MM.1S (cell line): ENCODE results near the gene EIF4E.
A peak's percentile ranks its signal among the peaks of the same experiment; 100 is the strongest.

Experiments
- DNase-seq: peaks from one replicate; pipeline ENCODE4 v3.0.0-alpha.2; 2015
- H2AFZ ChIP-seq: fragments of 300-600 bp; sonication (generic); 2 replicates; pipeline ENCODE4 v1.6.0; 2016; ENCODE audit warnings: antibody characterized with exemption, low read length
- H3F3A ChIP-seq: fragments of 300-600 bp; sonication (generic); 2 replicates; pipeline ENCODE4 v1.6.1; 2016; ENCODE audit warnings: mild to moderate bottlenecking, antibody characterized with exemption, low read length, moderate library complexity, mixed read lengths; ENCODE audit not compliant: insufficient read depth
- H3K27ac ChIP-seq: fragments of 300-600 bp; sonication (generic); 2 replicates; pipeline ENCODE4 v1.5.1; 2016; ENCODE audit warnings: mild to moderate bottlenecking, low read length
- H3K27me3 ChIP-seq: fragments of 300-600 bp; sonication (generic); replicated peaks from 2 replicates; pipeline ENCODE4 v1.6.0; 2016; ENCODE audit warnings: low read length; ENCODE audit not compliant: insufficient read depth
- H3K36me3 ChIP-seq: fragments of 300-600 bp; sonication (generic); replicated peaks from 2 replicates; pipeline ENCODE4 v1.6.1; 2016; ENCODE audit warnings: mild to moderate bottlenecking, low read length, mixed read lengths; ENCODE audit not compliant: insufficient read depth
- H3K4me1 ChIP-seq: fragments of 300-600 bp; sonication (generic); 2 replicates; pipeline ENCODE4 v1.6.1; 2016; ENCODE audit warnings: low read length, mixed read lengths
- H3K4me2 ChIP-seq: fragments of 300-600 bp; sonication (generic); 2 replicates; pipeline ENCODE4 v1.6.0; 2016; ENCODE audit warnings: low read depth, low read length
- H3K4me3 ChIP-seq: fragments of 300-600 bp; sonication (generic); 2 replicates; pipeline ENCODE4 v1.5.1; 2016; ENCODE audit warnings: low read length, mixed read lengths
- H3K79me2 ChIP-seq: fragments of 300-600 bp; sonication (generic); 2 replicates; pipeline ENCODE4 v1.6.1; 2016; ENCODE audit warnings: mixed run types, low read length, mixed read lengths
- H3K9ac ChIP-seq: fragments of 300-600 bp; sonication (generic); 2 replicates; pipeline ENCODE4 v1.6.1; 2016; ENCODE audit warnings: low read length, mixed read lengths
- H3K9me2 ChIP-seq: fragments of 300-600 bp; sonication (generic); replicated peaks from 2 replicates; pipeline ENCODE4 v1.6.1; 2016; ENCODE audit warnings: mild to moderate bottlenecking, low read length, mixed read lengths; ENCODE audit not compliant: insufficient read depth
- H3K9me3 ChIP-seq: fragments of 300-600 bp; sonication (generic); replicated peaks from 2 replicates; pipeline ENCODE4 v1.6.1; 2016; ENCODE audit warnings: mild to moderate bottlenecking, low read length, mixed read lengths; ENCODE audit not compliant: insufficient read depth
- H4K20me1 ChIP-seq: fragments of 300-600 bp; sonication (generic); 2 replicates; pipeline ENCODE4 v1.6.1; 2016; ENCODE audit warnings: mild to moderate bottlenecking, low read length, moderate library complexity, mixed read lengths; ENCODE audit not compliant: insufficient read depth
- CTCF ChIP-seq: fragments of 300-600 bp; sonication (generic); IDR thresholded peaks from 2 replicates; pipeline ENCODE4 v1.5.1; 2016; ENCODE audit warnings: antibody characterized with exemption, low read length, mixed read lengths
- EZH2 ChIP-seq: fragments of 300-600 bp; sonication (generic); optimal IDR thresholded peaks from 2 replicates; pipeline ENCODE3; 2017; ENCODE audit warnings: low read depth, mild to moderate bottlenecking, antibody characterized with exemption, low read length, mixed read lengths
- EZH2phosphoT487 ChIP-seq: fragments of 300-600 bp; sonication (generic); IDR thresholded peaks from 2 replicates; pipeline ENCODE4 v1.6.1; 2018; ENCODE audit warnings: antibody characterized with exemption, low read length

The EIF4E gene

GRCh38 chr4:98939892-98940298, 11.0 kb upstream of the EIF4E start:
- Histone ChIP-seq H3K36me3 (no peaks in the 10 kb centered on the region), H2AFZ (no peak overlapping the region), H3K4me3 (no peak overlapping the region), H4K20me1 (no peaks in the 10 kb centered on the region), H3K9me3 (no peaks in the 10 kb centered on the region), H3K27me3 (no peaks in the 10 kb centered on the region), H3K9me2 (no peaks in the 10 kb centered on the region), H3K9ac (no peak overlapping the region), H3K4me1 (peaks cover 2% of the 10 kb centered on the region; the same call in 1 of the 2 replicates), H3F3A (0 out of 2 replicates have a peak, but pooled peaks cover under 1% of the 10 kb centered on the region), H3K4me2 (no peak overlapping the region), H3K27ac (no peak overlapping the region), H3K79me2 (no peaks in the 10 kb centered on the region)
- TF ChIP-seq EZH2 (no peak), CTCF (peak; percentile 77), EZH2phosphoT487 (no peak)
- DNase-seq, result peak; percentile 25

GRCh38 chr4:98939438-98939837, 10.5 kb upstream of the EIF4E start:
- no peak overlapping the region for H3K9ac ChIP-seq
- no peak overlapping the region for H3K4me3 ChIP-seq
- H3K36me3 ChIP-seq, result no peaks in the 10 kb centered on the region
- TF ChIP-seq EZH2phosphoT487, result no peak
- TF ChIP-seq CTCF, result no peak
- no peaks in the 10 kb centered on the region for H3F3A ChIP-seq
- no peaks in the 10 kb centered on the region for H3K4me1 ChIP-seq
- H3K27ac ChIP-seq, result no peak overlapping the region
- DNase-seq, result no peak
- H3K9me2 ChIP-seq, result no peaks in the 10 kb centered on the region
- no peaks in the 10 kb centered on the region for H3K27me3 ChIP-seq
- no peak overlapping the region for H3K4me2 ChIP-seq
- H2AFZ ChIP-seq, result no peak overlapping the region
- H3K79me2 ChIP-seq, result no peaks in the 10 kb centered on the region
- H4K20me1 ChIP-seq, result no peaks in the 10 kb centered on the region
- no peaks in the 10 kb centered on the region for H3K9me3 ChIP-seq

GRCh38 chr4:98937986-98938720, 9.2 kb upstream of the EIF4E start:
- Histone ChIP-seq H3K9ac (no peak overlapping the region), H3K79me2 (no peaks in the 10 kb centered on the region), H3K4me2 (no peak overlapping the region), H3K36me3 (no peaks in the 10 kb centered on the region), H3K9me3 (no peaks in the 10 kb centered on the region), H3K4me1 (peaks cover 1% of the 10 kb centered on the region; the same call in 1 of the 2 replicates), H3K27ac (no peak overlapping the region), H3K27me3 (no peaks in the 10 kb centered on the region), H2AFZ (no peak overlapping the region), H3K4me3 (no peak overlapping the region), H4K20me1 (no peaks in the 10 kb centered on the region), H3F3A (no peaks in the 10 kb centered on the region), H3K9me2 (no peaks in the 10 kb centered on the region)
- DNase-seq, result no peak
- TF ChIP-seq EZH2, result no peak
- no peak for TF ChIP-seq EZH2phosphoT487
- TF ChIP-seq CTCF, result no peak
